ENCODE results near the gene PIGQ. TPM values are rescaled to one million over a fixed set of nuclear protein-coding genes. Genes with fewer than 3 reads are reported as not detected.

Gene PIGQ
- 16.1 TPM for polyA plus RNA-seq (ENCODE audit: insufficient read length)

- DNase-seq (ENCODE audit: low read depth), result no peak
Measured at GRCh38 chr16:569445-570254, at the start of gene PIGQ. Gene PIGQ, plus strand, starts transcription at chr16:569968. Its CDS starts 4,107 bp downstream, at chr16:574075.

GRCh38 chr16:520847-521246 is 48.9 kb upstream of the PIGQ start:
- no peak for DNase-seq (ENCODE audit: low read depth)

- no peak for DNase-seq (ENCODE audit: low read depth)
Measured at GRCh38 chr16:521381-522210, 48.2 kb upstream of the PIGQ start.

- DNase-seq (ENCODE audit: low read depth), result no peak
Measured at GRCh38 chr16:522320-523096, 47.3 kb upstream of the PIGQ start.

GRCh38 chr16:523097-523741 is 46.5 kb upstream of the PIGQ start:
- DNase-seq (ENCODE audit: low read depth), result no peak

GRCh38 chr16:524274-525040 is 45.3 kb upstream of the PIGQ start:
- DNase-seq (ENCODE audit: low read depth), result no peak

- DNase-seq (ENCODE audit: low read depth), result no peak
Measured at GRCh38 chr16:525123-525519, 44.6 kb upstream of the PIGQ start.

- DNase-seq (ENCODE audit: low read depth), result no peak
Measured at GRCh38 chr16:525520-526180, 44.1 kb upstream of the PIGQ start.

- no peak for DNase-seq (ENCODE audit: low read depth)
Measured at GRCh38 chr16:526181-527014, 43.4 kb upstream of the PIGQ start.

- peak; percentile 72 for DNase-seq (ENCODE audit: low read depth)
Measured at GRCh38 chr16:527015-527903, 42.5 kb upstream of the PIGQ start, which contains the start of gene CAPN15. Gene CAPN15, plus strand, starts transcription at chr16:527712. Its CDS starts 19,127 bp downstream, at chr16:546839.

- no peak for DNase-seq (ENCODE audit: low read depth)
Measured at GRCh38 chr16:528111-529011, 41.4 kb upstream of the PIGQ start.

GRCh38 chr16:529012-529575 is 40.7 kb upstream of the PIGQ start:
- no peak for DNase-seq (ENCODE audit: low read depth)

GRCh38 chr16:530111-530817 is 39.5 kb upstream of the PIGQ start:
- DNase-seq (ENCODE audit: low read depth), result no peak

GRCh38 chr16:531494-532125 is 38.2 kb upstream of the PIGQ start:
- no peak for DNase-seq (ENCODE audit: low read depth)

- DNase-seq (ENCODE audit: low read depth), result no peak
Measured at GRCh38 chr16:533391-534123, 36.2 kb upstream of the PIGQ start.

All from forelimb muscle (tissue), 1 donor.